GM18909 (cell line): ENCODE data around the gene AVPI1.

ENCODE experiments used
- ATAC-seq: cut with Tn5 transposase; IDR thresholded peaks from one replicate; pipeline ENCODE4 v1.9.1; 2021; ENCODE audit warnings: mild to moderate bottlenecking; ENCODE audit not compliant: unreplicated experiment, poor library complexity

Gene AVPI1, protein sequence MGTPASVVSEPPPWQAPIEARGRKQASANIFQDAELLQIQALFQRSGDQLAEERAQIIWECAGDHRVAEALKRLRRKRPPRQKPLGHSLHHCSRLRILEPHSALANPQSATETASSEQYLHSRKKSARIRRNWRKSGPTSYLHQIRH

GRCh38 chr10:97686962-97687784 lies at the start of gene AVPI1:
Gene AVPI1, minus strand, starts transcription at chr10:97687241. Its CDS starts 7,336 bp downstream, at chr10:97679905.
- ATAC-seq = peak; percentile 95

GRCh38 chr10:97736403-97736901 lies 49.4 kb upstream of the AVPI1 start:
- peak; percentile 16 for ATAC-seq

- ATAC-seq = no peak
Observed at GRCh38 chr10:97734021-97734420, 47.0 kb upstream of the AVPI1 start.

DNA sequence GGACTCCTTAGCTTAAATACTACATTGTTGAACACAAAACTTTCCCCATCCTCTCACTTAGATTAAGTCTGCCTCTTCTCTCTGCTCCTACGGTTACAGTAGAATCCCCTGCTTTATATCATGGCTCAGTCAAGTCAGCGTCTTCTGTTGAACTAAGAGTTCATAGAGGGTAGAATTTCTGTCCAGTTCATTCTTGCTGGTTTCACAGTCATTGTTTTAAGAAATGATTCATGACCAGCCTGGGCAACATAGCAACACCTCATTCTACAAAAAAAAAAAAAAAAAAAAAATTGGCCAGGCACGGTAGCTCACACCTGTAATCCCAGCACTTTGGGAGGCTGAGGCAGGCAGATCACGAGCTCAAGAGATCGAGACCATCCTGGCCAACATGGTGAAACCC lies 46.2 kb upstream of the AVPI1 start:
- no peak for ATAC-seq

DNA sequence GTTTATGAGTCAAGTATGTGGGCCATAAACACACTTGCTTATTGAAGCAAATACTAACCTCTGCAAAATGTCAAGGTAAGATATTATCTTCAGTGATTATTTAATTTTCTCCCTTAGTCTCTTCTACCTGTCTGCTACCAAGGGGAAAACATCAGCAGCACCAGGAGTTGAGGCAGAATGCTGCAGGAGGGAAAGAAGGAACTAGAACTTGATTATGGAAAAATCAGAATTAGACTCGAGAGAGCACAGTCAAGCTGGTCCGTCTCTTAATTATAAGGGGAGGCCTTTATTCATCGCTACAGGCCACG lies 45.0 kb upstream of the AVPI1 start:
- no peak for ATAC-seq

- no peak for ATAC-seq
Observed at GRCh38 chr10:97731346-97732051, 44.5 kb upstream of the AVPI1 start.

- ATAC-seq = no peak
Observed at GRCh38 chr10:97729014-97729413, 42.0 kb upstream of the AVPI1 start.

GRCh38 chr10:97726636-97727178 lies 39.7 kb upstream of the AVPI1 start:
- ATAC-seq = no peak

GRCh38 chr10:97724341-97724941 lies 37.4 kb upstream of the AVPI1 start:
- no peak for ATAC-seq

GRCh38 chr10:97723001-97723400 lies 36.0 kb upstream of the AVPI1 start:
- ATAC-seq = no peak

- ATAC-seq = no peak
Observed at GRCh38 chr10:97721871-97722780, 35.1 kb upstream of the AVPI1 start.

DNA sequence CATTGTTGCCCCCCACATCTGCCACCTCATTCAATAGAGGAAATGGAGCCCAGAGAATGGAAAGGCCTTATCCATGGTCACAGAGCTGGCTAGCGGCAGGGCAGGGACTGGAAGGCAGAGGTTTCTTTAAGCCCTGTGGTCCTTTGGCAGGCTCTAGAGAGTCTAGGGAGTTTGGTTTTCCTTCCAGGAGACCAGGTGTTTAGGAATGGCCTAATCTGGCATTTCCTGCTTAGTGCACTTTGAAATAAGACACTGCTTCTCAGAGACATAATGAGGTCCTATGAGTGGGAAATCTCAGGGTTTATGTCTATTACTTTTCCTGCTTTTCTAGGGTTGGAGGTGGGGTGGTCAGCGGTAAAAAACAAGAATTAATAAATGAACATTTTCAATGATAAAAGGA lies 32.6 kb upstream of the AVPI1 start:
- ATAC-seq = no peak

GRCh38 chr10:97718659-97719142 lies 31.7 kb upstream of the AVPI1 start:
- no peak for ATAC-seq

DNA sequence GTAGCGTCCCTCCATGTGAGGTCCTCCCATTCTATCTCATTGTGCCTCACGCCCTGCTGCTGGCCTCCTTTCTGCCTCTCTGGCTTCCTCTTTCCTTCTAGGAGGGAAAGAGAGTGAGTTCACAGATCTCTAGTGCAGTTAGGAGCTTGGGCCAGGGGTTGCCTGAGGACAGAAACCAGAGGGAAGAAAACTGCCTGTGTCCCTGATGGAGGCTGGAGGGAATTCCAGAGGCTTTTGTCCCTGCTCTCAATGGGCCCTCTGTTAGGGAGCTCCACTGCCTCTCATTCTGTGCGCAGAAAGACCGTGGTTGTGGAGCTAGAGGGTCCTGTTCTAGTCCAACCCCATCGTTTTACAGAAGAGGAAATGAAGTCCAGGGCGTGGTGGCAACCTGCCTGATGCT lies 31.1 kb upstream of the AVPI1 start:
- no peak for ATAC-seq

DNA sequence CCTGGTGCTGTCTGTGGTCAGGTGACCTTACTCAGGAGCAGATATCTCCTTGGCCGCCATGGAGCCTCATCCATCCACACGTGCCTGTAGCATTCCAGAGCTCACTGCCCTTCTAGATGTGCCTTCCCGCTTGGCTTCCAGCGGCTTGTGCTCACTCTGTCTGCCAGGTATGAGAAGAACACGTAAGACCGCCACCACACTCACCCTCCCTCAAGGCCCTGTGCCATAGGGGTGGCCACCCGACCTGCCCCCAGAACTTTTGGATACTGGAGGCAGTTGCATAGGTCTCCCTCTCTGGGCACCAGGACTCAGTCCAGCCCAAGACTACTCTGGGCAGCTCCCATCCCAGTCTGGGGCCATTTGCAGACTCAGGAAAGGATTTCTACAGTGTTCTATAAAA lies 30.6 kb upstream of the AVPI1 start:
- ATAC-seq = no peak

DNA sequence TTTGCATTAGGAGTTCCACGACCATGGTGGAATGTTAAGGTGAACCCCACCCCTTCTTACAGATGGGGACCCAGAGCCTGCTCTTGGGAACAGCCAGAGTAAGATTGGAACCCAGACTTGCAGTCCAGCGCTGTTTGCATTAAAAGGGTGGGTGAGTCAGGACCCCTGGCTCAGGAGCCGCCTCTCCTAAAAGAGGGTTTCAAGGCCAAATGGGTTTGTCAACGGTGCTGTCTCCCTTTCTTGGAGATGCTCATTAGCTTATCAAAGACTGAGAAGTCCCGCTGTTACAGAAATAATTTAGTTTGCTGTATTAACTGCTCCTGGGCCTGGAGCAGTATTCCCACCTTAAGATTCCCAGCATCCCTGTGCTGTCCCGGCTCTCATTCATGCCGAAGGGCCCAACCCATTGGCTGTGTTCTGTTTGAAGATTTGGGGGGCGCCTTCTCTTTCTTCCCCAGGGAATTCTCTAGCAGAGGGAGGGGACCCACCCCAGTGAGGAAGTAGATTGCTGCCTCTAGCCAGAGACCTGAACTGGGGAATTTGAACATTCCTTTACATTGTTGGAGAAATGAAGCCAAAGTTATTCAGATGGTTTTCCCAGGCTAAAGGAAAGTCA lies 28.3 kb upstream of the AVPI1 start:
- ATAC-seq = no peak

- ATAC-seq = peak; percentile 54
Observed at GRCh38 chr10:97714401-97715258, 27.6 kb upstream of the AVPI1 start.

DNA sequence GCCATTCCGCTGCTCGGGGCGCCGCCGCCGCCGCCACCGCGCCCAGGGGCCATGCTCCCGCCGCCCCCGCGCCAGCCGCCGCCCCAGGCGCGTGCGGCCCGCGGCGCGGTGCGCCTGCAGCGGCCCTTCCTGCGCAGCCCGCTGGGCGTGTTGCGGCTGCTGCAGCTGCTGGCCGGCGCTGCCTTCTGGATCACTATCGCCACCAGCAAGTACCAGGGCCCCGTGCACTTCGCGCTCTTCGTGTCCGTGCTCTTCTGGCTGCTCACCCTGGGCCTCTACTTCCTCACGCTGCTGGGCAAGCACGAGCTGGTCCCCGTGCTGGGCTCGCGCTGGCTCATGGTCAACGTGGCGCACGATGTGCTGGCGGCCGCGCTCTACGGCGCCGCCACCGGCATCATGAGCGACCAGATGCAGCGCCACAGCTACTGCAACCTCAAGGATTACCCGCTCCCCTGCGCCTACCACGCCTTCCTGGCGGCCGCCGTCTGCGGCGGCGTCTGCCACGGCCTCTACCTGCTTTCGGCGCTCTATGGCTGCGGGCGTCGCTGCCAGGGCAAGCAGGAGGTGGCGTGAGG lies 26.9 kb upstream of the AVPI1 start:
- ATAC-seq = peak; percentile 83
